IPS-18c (cell line): ENCODE results near the gene PDZD7.

Experiments
- H3K4me3 ChIP-seq: 2 replicates; pipeline ENCODE4 v1.7.0; 2013; ENCODE audit warnings: low read depth, mild to moderate bottlenecking, low read length, moderate library complexity; ENCODE audit not compliant: insufficient read depth
- H3K9me3 ChIP-seq: one replicate; pipeline ENCODE4 v1.6.1; 2013; ENCODE audit warnings: mild to moderate bottlenecking, low read length, moderate library complexity; ENCODE audit not compliant: control insufficient read depth, insufficient read depth

Gene PDZD7

DNA sequence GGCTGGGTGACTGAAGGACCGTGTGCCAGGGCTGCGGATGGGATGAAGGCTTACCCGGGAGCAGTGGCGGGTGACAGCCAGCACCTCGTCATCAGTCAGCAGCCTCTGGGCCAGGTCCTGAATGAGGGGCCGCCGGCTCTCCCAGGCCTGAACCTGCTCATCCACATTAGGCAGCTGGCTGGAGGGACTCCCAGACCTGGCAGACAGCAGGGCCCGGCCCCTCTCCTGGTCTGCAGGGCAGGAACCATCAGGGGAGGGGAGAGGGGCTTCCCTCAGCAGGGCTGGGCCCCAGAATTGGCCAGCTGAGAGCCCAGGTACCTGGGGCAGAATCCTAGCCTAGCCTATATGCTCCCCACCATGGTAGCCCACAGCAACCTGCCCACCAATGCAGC, 15.4 kb downstream of the PDZD7 start:
- no peak overlapping the region for H3K4me3 ChIP-seq
- H3K9me3 ChIP-seq = no peaks in the 10 kb centered on the region

DNA sequence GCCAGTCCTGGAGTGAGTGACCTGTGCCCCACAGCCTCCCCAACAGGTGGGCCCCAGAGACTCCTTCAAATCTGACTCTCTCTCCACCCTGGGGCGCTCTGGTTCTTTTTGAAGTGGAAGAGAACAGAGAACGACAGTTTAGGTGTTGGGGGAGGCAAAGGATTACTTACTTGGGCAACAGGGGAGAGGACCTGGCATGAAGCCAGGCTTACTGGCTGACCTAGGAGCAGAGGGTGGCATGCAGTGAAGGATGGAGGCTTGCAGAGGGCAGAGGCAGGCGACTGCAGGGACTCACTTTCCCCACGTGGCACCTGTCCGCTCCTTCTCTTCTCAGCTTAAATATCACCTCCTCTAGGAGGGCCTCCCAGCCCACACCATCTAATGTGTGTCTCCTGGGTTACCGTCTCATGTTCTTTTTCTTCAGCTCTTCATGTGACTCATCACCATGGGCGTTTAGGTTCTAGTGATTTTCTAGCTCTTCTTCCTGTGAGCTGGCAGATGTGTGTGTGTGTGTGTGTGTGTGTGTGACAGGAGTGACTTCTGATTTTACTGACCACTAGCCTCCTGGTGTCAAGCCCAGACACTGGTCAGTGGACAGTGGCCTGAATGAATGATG, 15.9 kb downstream of the PDZD7 start:
- H3K4me3 ChIP-seq = no peak overlapping the region
- no peaks in the 10 kb centered on the region for H3K9me3 ChIP-seq

DNA sequence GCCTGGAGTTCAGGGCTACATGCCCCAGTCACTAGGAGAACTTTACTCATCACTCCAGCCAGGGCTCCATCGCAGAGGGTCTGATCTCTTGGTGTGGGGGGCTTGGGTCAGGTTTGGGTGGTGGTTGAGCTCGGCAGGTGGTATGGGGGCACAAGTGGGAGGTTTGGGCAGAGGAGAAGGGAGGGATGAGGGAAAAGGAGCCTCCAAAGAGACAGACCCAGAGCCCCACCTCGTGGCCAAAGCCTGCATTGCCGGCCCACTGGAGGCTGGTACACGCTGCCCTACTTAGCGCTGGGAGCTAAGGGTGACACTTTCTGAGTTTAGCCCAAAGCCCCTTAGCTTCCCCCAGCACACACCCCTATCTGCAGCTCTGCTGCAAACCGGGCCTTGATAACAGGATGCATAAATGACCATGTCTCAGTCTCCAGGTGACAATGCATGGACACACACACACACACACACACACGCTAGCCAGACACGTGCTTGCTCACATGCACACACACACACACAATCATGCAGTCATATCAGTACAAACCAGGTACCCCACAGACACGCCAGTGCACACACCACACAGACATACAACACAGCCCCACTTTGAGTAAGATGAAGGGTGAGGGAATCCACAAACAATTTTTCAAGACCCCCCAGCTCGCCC, 16.6 kb downstream of the PDZD7 start:
- Histone ChIP-seq H3K4me3 (no peak overlapping the region), H3K9me3 (no peaks in the 10 kb centered on the region)

DNA sequence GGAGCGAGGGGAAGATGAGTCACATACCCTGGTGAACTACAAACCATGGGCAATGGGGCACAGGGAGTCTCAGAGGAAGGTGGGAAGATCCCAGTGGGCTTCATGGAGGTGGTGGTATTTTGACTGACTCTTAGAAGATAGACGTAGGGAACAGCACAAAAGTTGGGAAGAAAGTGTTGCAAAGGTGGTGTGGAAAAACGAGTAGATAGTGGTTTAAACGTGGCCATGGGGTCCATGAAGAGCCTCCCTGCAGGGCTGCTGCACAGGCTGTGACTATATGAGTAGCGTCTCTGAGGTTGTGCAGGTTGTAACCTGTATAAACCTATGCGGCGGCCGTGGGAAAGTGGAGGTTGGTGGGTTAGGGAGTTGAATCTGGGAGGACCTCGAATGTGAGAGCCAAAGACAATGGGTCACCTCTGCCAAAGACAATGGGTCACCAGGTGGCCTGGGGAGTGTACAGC, 17.5 kb downstream of the PDZD7 start:
- H3K4me3 ChIP-seq = no peak overlapping the region

DNA sequence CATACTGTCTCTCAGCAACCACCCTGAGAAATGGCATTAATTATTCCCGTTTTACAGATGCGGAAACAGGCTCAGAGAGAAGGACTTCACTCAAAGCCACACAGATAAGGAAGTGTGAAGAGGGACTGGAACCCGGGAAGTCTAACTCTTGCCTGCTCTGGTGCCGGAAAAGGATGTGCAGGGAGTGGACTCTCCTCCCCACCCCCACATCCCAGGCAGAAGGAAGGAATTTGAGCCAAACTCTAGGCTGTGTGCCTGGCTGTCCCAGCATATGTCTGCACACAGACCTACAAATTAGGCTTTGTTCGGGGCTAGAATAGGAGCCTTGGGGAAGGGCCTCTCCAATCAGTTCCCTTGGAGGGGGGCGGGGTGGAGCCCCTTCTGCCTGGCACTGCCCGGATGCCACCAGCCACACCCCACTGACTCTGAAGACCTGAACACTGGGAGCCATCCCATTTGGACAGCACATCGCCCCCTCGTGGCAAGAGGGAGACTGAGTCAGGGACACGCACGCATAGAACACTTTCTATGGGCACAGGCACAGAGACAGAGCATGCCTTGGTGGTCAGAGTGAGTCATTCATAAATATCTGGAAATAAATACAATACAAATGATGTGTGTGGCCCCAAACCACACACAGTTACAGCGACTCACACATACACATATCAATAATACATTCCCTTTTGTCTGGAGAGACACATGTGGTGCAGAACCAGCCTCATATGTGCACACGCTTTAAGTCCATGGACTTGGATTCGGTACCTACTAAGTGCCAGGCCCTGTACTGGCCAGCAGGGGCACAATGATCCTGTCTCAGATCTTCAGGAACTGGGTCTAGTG, 18.2 kb downstream of the PDZD7 start:
- H3K9me3 ChIP-seq = no peaks in the 10 kb centered on the region
- H3K4me3 ChIP-seq = no peak overlapping the region

More for the DNA sequence above, 17.5 kb downstream of the PDZD7 start:
- H3K9me3 ChIP-seq = no peaks in the 10 kb centered on the region

DNA sequence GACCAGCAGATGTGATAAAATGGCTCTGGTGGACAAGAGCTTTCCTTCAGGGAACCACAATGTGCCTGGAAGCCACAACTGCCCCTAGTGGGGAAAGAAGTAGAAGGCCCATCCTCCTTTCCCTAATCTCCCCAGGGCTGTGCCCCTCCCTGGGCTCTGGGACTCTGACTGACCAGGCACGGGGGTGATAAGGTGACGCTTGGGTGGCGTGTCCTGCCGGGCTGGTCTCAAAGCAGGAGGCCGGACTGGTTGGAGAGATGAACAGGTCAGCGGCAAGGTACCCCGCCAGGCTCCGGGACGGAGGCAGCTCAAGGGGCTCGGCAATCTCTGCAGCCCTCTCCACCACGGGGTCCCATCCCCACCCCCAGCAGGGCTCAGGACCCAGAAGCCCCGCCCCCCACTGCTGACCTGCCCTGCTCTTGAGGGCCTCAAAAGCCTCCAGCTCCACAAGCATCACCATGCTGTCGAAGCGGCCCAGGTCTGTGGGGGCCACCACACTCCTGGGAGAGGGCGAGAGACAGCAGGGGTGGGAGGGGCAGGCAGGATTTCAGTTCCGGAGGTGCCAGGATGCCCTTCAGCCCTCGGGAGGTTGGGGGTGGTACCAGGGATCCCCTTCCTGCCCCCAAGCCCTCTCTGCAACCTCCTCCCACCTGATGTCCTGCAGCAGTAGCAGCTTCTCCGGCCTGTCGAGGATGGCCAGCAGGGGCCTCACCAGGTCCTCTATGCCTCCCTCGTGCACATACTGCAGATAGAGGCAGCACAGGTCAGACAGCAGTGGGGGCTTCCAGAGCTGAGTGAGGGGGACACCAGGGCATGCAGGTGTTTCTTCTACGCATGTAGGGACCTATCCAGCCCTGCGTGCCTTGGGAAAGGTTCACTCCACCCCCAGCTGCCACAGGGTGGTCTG, 19.2 kb downstream of the PDZD7 start:
- no peaks in the 10 kb centered on the region for H3K9me3 ChIP-seq
- H3K4me3 ChIP-seq = no peak overlapping the region

DNA sequence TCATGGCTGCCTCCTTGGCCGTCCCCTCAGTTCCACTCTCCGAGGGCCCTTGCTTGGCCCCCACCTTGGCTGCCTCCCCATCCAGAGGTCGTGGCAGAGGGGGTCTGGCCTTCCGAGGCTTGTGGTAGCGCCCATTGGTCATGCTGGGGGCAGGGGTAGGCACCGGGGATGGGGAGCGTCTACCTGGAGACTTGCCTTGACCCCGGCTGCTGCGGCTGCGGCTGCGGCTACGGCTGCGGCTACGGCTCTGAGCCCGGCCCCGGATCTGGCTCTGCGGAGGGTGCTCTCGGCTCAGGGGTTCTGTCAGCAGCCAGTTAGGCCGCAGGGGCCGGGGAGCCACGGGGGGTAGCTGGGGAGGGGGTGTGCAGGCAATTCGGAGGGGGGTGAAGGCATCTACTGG, 20.6 kb downstream of the PDZD7 start:
- no peak overlapping the region for H3K4me3 ChIP-seq
- H3K9me3 ChIP-seq = no peaks in the 10 kb centered on the region

GRCh38 chr10:101008823-101009423, 22.0 kb downstream of the PDZD7 start:
- no peaks in the 10 kb centered on the region for H3K9me3 ChIP-seq
- H3K4me3 ChIP-seq = no peak overlapping the region

DNA sequence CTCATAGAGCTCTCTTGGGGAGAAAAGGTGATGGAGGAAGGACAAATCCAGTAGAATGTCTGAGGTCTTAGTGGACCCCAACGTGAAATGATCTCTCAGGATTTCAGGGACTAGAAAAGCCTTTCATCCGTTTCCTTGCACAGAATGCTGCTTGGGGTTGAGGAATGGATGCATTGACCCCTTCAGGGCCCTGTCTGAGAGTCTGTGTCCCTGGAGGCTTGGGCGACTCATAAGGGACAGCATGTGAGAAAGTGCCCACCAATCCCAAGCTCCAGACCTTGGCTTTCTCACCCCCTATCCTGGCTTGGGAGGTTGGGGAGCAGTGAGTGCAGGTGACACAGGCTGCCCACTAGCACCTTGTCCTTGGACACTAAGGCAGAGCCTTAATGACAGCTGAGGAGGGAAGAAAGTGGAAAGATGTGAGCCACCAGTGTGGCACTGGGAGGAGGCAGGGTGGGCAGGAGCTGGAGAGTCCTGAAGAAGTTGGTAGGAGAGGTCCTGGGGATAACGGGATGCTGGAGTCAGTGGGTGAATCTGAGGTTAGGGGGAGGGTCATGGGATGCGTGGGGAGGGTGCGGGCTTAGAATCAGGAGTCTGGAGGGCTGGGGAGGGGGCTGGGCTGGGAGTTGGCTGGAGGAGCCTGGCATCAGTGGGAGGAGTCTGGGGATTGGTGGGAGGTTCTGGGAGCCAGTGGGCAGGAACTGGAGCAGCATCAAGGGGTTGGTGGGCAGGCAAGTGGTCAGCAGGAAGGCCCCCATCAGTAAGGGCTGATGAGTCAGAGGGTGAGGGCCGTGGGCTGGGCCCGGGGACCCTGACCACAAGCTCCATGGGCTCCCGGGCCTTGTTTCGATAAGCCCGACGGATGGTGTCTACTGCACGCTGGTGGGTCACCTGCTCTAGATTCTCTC, 22.8 kb downstream of the PDZD7 start:
- no peaks in the 10 kb centered on the region for H3K9me3 ChIP-seq
- no peak overlapping the region for H3K4me3 ChIP-seq

- Histone ChIP-seq H3K9me3 (no peaks in the 10 kb centered on the region), H3K4me3 (no peak overlapping the region)
Measured at GRCh38 chr10:101007099-101007711, 23.7 kb downstream of the PDZD7 start.

- Histone ChIP-seq H3K9me3 (no peaks in the 10 kb centered on the region), H3K4me3 (no peak overlapping the region)
Measured at GRCh38 chr10:101006593-101007098, 24.3 kb downstream of the PDZD7 start.

GRCh38 chr10:101005869-101006567, 24.9 kb downstream of the PDZD7 start:
- Histone ChIP-seq H3K4me3 (no peak overlapping the region), H3K9me3 (no peaks in the 10 kb centered on the region)

DNA sequence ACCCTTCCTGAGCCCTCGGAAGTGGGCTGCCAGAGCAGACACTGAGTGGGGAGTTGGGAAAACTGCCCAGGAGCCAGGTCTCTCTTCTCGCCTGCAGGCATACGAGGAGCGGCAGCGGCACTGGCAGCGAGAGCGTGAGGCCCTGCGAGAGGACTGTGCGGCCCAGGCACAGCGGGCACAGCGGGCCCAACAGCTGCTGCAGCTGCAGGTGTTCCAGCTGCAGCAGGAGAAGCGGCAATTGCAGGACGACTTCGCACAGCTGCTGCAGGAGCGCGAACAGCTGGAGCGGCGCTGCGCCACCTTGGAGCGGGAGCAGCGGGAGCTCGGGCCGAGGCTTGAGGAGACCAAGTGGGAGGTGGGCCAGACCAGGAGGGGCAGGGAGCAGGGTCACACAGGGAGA, 25.6 kb downstream of the PDZD7 start:
- Histone ChIP-seq H3K9me3 (no peaks in the 10 kb centered on the region), H3K4me3 (no peak overlapping the region)

DNA sequence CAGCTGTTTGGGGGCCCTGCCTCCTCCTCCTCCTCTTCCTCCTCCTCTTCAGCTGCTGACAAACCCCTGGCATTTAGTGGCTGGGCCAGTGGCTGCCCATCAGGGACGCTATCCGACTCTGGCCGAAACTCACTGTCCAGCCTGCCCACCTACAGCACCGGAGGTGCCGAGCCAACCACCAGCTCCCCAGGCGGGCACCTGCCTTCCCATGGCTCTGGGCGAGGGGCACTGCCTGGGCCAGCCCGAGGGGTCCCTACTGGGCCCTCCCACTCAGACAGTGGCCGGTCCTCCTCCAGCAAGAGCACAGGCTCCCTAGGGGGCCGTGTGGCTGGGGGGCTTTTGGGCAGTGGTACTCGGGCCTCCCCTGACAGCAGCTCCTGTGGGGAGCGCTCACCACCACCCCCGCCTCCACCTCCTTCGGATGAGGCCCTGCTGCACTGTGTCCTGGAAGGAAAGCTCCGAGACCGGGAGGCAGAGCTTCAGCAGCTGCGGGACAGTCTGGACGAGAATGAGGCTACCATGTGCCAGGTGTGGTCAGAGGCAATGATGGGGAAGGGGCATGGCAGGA, 27.2 kb downstream of the PDZD7 start:
- Histone ChIP-seq H3K4me3 (no peak overlapping the region), H3K9me3 (no peaks in the 10 kb centered on the region)

GRCh38 chr10:101002456-101002855, 28.5 kb downstream of the PDZD7 start:
- Histone ChIP-seq H3K4me3 (no peak overlapping the region), H3K9me3 (no peaks in the 10 kb centered on the region)
